GM18517 (cell line): ENCODE measurements around the gene ZDHHC7.

Source experiments
- ATAC-seq: cut with Tn5 transposase; IDR thresholded peaks from one replicate; pipeline ENCODE4 v1.9.1; 2021; ENCODE audit warnings: mild to moderate bottlenecking, moderate library complexity; ENCODE audit not compliant: unreplicated experiment

Gene ZDHHC7

GRCh38 chr16:84999857-85000480 is 11.4 kb downstream of the ZDHHC7 start:
- ATAC-seq, result no peak

GRCh38 chr16:84999200-84999599 is 12.1 kb downstream of the ZDHHC7 start:
- no peak for ATAC-seq

- no peak for ATAC-seq
Measured at GRCh38 chr16:84996365-84996764, 15.0 kb downstream of the ZDHHC7 start.

GRCh38 chr16:84995663-84996062 is 15.7 kb downstream of the ZDHHC7 start:
- no peak for ATAC-seq

GRCh38 chr16:84993926-84994325 is 17.4 kb downstream of the ZDHHC7 start:
- no peak for ATAC-seq

GRCh38 chr16:84992717-84993075 is 18.6 kb downstream of the ZDHHC7 start:
- no peak for ATAC-seq

GRCh38 chr16:84990782-84991181 is 20.6 kb downstream of the ZDHHC7 start:
- no peak for ATAC-seq

GRCh38 chr16:84989749-84990620 is 21.4 kb downstream of the ZDHHC7 start:
- no peak for ATAC-seq

- no peak for ATAC-seq
Measured at GRCh38 chr16:84988328-84989080, 22.8 kb downstream of the ZDHHC7 start.

- no peak for ATAC-seq
Measured at GRCh38 chr16:84986879-84987278, 24.5 kb downstream of the ZDHHC7 start.

- no peak for ATAC-seq
Measured at GRCh38 chr16:84986102-84986501, 25.2 kb downstream of the ZDHHC7 start.

GRCh38 chr16:84985079-84986065 is 26.0 kb downstream of the ZDHHC7 start:
- no peak for ATAC-seq

GRCh38 chr16:84982434-84982833 is 28.9 kb downstream of the ZDHHC7 start:
- ATAC-seq, result no peak

- ATAC-seq, result no peak
Measured at GRCh38 chr16:84979516-84979915, 31.8 kb downstream of the ZDHHC7 start.

GRCh38 chr16:84976644-84977400 is 34.5 kb downstream of the ZDHHC7 start:
- ATAC-seq, result no peak

GRCh38 chr16:84975522-84975921 is 35.8 kb downstream of the ZDHHC7 start:
- no peak for ATAC-seq

GRCh38 chr16:84975066-84975465 is 36.3 kb downstream of the ZDHHC7 start:
- ATAC-seq, result no peak

GRCh38 chr16:84973776-84974523 is 37.4 kb downstream of the ZDHHC7 start:
- no peak for ATAC-seq

GRCh38 chr16:84973236-84973635 is 38.1 kb downstream of the ZDHHC7 start:
- ATAC-seq, result no peak
